GM18511 (cell line): ENCODE measurements around the gene IL4R.
A peak's percentile ranks its signal among the peaks of the same experiment; 100 is the strongest.
"Not testable (repeated sequence)": the region's sequence is repeated elsewhere in the genome, so short reads cannot be mapped to it uniquely, and the experiment has no call there.

ENCODE experiments used
- ATAC-seq: cut with Tn5 transposase; IDR thresholded peaks from one replicate; pipeline ENCODE4 v1.9.1; 2021; ENCODE audit warnings: mild to moderate bottlenecking, moderate library complexity; ENCODE audit not compliant: unreplicated experiment

IL4R gene

DNA sequence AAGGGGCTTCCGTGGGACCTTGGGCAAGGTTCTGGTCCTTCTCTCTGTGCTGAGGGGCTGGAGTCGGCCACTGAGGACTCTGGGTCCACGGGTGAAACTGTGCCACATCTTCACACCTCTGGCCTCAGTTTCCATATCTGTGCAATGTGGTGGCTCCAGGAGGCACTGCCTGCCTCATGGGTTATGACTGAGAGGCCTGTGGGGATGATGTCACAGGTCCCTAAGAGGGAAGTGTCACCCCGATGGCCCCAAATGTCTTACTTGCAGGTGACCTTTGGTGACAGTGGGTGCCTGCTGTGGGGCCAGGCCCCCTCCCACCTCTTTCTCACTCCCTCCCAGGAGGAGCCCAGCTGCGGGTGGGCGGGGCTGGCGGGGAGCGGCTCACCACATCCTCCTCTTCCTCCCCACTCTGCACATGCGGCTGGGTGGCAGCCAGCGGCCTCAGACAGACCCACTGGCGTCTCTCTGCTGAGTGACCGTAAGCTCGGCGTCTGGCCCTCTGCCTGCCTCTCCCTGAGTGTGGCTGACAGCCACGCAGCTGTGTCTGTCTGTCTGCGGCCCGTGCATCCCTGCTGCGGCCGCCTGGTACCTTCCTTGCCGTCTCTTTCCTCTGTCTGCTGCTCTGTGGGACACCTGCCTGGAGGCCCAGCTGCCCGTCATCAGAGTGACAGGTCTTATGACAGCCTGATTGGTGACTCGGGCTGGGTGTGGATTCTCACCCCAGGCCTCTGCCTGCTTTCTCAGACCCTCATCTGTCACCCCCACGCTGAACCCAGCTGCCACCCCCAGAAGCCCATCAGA, 88.2 kb downstream of the IL4R start, which contains the start of gene IL21R:
Gene IL21R (plus strand): TSS at position 407 of the 801 bp plus-strand sequence. CDS start 27,898 bp downstream, outside the sequence.
- ATAC-seq, result peak; percentile 65

DNA sequence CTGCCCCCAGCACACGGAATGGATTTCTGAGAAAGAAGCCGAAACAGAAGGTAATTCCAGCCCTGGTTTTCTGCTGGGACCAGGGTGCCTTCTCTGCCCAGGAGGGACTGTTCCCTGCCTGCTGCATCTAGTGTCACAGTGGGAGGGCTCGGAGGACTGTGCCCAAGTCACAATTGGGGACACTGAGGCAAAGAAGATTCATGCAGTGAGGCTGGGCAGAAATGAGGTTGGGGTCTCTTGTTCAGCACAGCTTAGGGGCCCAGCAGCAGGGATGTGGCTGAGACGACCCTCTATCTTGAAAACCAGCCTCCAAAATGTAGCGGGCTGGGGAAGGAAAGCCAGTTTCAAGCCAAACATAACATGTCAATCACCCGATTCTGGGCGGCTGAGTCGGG, 88.8 kb downstream of the IL4R start:
- no peak for ATAC-seq

DNA sequence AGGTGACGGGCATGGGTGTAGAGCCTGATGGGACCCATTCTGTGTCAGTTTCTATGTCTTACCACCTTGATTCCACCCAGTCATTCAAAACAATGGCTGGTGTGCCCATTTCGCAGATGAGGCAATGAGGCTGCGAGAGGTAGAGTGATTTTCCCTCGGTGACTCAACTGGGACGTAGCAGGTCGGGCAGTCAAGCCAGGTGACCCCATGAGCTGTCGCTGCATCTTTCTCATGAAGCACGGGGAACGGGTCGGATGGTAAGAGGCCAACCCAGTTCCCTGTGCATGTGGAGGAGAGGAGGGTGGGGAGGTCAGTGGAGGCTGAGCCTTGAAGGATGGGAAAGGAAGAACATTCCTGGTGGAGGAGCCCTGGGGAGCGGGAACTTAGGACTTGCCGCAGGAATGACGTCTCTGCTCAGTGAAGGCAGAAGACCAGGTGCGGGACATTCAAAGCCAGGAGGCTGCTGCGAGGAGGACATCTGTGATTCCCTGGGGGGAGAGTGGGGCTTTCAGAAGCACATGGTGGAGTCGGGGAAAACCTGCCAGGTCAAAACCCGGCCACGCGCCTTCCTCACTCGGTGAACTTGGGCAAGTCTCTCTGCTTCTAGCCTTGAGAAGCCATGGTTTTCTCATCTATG, 89.3 kb downstream of the IL4R start:
- ATAC-seq, result no peak

DNA sequence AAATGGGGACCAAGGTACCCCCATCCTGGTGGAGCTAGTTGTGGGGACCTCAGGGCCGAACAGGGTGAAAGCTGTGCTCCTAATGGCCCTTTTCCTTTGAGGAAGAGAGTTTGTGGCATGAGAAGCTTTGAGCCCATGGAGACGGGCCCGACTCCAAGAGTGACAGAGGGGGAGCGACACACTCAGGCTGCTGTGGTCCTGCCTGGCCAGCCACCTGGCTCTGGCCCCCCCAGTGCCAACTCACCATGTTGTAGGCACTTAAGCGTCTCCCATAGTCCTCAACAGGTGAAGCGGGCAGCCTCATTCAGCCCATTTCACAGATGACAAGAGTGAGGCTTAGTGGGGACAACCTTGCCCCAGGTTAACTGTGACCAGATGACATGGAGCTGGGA, 89.8 kb downstream of the IL4R start:
- ATAC-seq, result no peak

DNA sequence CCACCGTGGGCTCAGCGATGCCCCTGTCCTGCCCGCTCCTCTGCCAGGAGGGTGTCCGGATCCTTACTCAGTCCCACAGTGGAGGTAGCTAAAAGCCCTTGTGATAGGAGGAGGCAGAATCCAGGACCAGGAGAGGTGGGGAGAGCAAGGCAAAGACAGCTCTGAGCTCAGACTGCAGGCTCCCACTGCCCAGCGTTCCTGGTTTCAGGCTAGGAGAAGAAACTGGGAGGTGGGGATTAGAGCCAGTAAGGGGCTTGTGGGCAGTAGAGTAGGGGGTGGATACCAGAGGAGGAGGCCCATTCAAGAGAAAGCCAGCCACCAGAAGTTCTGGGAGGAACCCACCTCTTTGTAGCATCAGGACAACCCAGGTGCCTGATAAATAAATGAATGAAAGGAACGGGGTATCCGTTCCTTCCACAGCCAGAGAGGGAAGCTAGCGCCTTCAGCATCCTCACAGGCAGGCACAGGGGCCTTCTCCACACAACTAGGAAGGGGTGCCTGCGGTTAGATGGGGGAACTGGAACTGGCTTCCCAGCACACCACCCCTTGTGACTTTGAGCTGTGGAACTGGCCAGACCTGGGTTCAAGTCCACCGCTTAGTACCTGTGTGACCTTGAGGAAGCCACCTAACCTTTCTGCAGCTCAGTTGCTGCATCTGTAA, 90.5 kb downstream of the IL4R start:
- ATAC-seq, result no peak

DNA sequence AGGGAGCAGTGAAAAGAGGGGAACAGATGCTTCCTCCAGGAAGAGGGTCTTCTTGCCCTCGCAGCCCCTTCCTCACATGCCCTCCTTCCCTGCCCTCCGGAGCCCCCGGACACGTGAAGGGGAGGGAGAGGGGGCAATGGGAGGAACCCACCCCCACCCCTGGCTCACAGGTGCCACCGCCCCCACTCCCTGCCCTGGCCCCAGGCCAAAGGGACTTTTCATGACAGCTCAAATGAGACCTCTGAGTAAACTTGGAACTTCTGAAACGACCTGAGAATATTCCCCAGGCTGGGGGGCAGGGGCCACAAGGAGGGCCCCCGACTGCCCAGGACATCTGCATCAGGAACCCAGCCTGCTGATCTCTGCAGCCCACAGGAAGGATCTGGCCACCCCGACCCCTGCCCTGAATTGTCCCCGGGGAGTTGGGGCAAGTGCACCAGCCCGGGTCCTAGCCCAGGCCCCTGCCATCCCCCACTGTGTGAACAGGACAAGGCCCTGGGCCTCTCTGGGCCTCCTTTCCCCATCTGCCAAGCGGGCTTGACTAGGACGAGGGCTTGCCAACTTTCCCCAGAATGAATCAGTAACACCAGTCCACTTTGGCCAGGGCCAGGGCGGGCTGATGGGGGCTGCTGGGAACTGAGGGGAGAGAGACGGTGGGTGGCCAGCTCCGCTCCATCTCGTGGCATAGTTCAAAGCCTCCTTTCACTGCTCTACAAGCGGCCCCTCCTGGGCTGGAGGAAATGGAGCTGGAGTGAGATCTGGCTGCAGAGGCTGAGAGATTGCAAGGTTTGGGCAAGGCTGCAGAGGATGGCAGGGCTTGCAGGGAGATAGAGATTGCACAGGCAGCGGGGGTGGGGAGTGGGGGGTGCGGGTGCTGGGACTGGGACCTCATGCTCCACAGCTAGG, 92.0 kb downstream of the IL4R start:
- ATAC-seq, result no peak

DNA sequence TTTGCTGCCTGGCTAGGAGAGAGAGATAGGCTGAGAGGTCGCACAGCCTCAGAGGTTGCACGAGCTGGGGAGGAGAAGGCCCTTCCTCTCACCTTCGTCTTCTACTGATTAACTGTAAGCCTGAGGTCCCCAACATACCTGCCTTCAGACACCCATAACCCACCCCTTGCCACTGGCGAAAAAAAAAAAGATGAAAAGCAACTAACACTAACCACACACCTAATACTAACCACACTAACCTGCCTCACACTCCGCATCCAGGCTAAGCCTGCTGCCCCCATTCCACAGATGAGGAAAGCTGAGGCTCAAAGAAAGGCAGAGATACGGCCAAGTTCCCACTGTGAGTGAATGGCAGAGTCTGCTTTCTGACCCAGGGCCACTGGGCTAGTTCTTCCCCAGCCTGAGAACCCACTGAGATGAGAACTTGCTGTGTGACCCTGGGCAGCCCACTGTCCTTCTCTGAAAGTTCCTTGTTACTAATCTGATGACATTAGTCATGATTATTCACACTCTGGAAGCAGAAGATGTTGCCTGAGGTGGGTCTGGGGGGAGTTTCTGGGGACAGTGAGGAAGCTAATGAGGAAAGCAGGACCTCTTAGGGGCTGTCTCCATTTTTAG, 92.8 kb downstream of the IL4R start:
- ATAC-seq, result no peak

DNA sequence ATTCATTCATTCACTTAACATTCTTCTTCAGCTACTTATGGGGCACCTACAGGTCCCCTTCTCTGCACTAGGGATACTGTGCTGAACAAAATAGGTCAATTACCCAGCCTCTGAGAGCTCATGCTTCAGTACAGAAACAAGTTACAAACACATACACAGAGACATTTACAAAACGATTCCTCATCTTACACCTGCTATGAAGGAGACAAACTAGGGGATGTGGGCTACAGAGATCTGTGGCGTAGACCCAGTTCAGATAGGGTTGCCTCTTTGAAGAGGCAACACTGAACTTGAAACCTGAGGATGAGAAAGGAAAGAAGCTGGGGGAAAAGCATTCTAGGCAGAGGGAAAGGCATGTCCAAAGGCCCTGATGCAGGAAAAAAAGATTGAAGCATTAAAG, 93.4 kb downstream of the IL4R start:
- no peak for ATAC-seq

DNA sequence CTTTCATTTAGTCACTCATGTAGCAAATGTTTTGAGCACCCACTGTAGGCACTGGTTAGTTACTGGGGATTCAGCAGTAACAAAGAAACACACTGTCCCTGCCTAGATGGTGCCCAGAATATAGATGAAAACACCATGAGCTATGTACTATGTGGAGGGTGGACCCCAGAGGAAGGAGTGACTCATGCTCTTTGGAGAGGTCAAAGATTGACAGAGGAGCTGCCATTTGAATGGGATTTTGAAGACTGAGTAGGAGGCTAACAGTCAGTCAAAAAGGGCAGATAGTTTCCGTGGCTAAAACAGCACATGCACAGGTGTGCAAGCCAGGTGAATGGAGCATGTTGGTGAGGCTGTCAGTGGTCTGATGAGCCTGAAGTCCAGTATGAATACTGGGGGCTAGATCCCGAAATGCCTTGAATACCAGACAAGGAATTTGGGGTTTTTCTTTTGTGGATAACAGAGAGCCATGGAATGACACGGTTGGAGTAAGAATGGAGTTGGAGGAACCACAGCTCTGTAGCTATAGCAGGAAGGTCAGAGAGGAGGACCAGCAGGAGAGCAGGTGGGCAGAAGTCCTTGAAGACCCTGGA, 94.3 kb downstream of the IL4R start:
- ATAC-seq, result peak; percentile 46

DNA sequence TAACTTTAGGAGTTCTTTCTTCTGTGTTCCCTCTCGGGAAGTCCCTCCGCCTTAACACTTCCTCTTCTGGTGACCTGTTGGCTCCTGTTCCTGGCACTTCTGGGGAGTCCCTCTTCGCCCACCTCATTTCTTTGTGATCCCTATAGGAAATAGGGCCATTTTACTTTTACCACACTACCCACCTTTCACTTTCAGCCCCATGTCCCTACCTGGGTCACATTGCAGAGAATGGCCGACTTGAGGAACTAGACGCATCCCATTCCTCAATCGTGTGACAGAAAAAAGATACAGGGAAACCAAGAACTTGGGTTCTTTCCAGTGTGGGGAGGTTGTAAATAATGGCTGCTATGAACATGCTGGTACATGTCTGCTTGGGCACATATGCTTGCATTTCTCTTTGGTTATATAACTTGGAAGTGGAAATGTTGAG, 94.8 kb downstream of the IL4R start:
- peak; percentile 24 for ATAC-seq

DNA sequence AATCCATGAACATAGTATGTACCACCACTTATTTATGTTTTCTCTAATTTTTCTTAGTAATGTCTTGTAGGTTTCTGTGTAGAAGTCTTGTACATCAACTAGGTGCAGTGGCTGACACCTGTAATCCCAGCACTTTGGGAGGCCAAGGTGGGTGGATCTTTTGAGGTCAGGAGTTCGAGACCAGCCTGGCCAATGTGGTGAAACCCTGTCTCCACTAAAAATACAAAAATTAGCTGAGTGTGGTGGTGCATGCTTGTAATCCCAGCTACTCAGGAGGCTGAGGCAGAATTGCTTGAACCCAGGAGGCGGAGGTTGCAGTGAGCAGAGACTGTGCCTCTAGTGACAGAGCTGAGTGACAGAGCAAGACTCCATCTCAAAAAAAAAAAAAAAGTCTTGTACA, 96.2 kb downstream of the IL4R start:
- ATAC-seq, result not testable (repeated sequence)

DNA sequence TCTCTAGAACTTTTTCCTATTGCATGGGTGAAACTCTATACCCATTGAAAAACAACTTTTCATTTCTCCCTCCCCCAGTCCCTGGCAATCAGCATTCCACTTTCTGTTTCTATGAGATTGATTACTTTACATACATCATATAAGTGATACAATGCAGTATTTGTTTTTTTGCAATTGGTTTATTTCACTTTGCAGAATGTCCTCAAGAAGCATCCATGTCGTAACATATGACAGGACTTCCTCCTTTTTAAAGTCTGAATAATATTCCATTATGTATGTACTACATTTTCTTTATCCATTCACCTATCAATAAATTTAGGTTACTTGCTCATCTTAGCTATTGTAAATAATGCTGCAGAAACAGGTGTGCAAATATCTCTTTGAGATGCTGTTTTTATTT, 97.0 kb downstream of the IL4R start:
- no peak for ATAC-seq

DNA sequence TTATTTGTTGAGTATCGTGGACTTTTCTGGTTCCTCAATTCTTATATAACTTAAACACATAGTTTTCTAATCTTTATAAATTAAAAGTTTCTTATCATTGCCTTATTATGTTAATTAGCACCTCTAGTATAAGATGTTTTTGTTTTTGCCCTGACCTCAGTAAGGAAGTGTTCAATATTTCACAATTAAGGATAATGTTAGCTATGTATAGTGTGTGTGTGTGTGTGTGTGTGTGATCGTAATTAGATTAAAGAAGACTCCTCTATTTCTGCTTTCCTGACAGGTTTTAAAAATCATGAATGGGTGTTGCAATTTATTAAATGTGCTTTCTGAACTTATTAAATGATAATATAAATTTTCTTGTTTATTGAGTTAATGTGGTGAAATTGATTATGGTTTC, 100.2 kb downstream of the IL4R start:
- ATAC-seq, result no peak
